ENCODE results near the gene LEPROT.

- TF ChIP-seq CTCF (IDR thresholded peaks at IDR 0.05) (no peak), POLR2A (IDR thresholded peaks at IDR 0.05) (no peak)
These were observed 3.7 kb upstream of the LEPROT start for GRCh38 chr1:65416767-65417166.
